NAMALWA (cell line): Measurements from ENCODE around the gene IGHMBP2.

Source experiments
- DNase-seq: peaks from one replicate; pipeline ENCODE4 v3.0.0-alpha.2; 2015; ENCODE audit warnings: low spot score

Gene IGHMBP2

GRCh38 chr11:68890490-68891231, 13.0 kb upstream of the IGHMBP2 start:
- DNase-seq: no peak

- DNase-seq: no peak
Observed at GRCh38 chr11:68891351-68891948, 12.2 kb upstream of the IGHMBP2 start.

GRCh38 chr11:68892576-68892975, 11.1 kb upstream of the IGHMBP2 start:
- no peak for DNase-seq

GRCh38 chr11:68893282-68893681, 10.4 kb upstream of the IGHMBP2 start:
- no peak for DNase-seq

GRCh38 chr11:68896171-68896959, 7.3 kb upstream of the IGHMBP2 start:
- DNase-seq: no peak

GRCh38 chr11:68897441-68897840, 6.2 kb upstream of the IGHMBP2 start:
- no peak for DNase-seq

- no peak for DNase-seq
Observed at GRCh38 chr11:68900835-68901381, 2.8 kb upstream of the IGHMBP2 start.

- DNase-seq: peak; percentile 37
Observed at GRCh38 chr11:68904248-68904847, 657 bp downstream of the IGHMBP2 start.

- no peak for DNase-seq
Observed at GRCh38 chr11:68905421-68906360, 2.0 kb downstream of the IGHMBP2 start.

GRCh38 chr11:68908273-68908672, 4.6 kb downstream of the IGHMBP2 start:
- no peak for DNase-seq

GRCh38 chr11:68910965-68911364, 7.3 kb downstream of the IGHMBP2 start:
- DNase-seq: no peak

GRCh38 chr11:68911731-68912130, 8.0 kb downstream of the IGHMBP2 start:
- no peak for DNase-seq

GRCh38 chr11:68912254-68912653, 8.6 kb downstream of the IGHMBP2 start:
- no peak for DNase-seq

- no peak for DNase-seq
Observed at GRCh38 chr11:68913188-68913587, 9.5 kb downstream of the IGHMBP2 start.

GRCh38 chr11:68914761-68915160, 11.1 kb downstream of the IGHMBP2 start:
- no peak for DNase-seq

- no peak for DNase-seq
Observed at GRCh38 chr11:68916439-68916838, 12.7 kb downstream of the IGHMBP2 start.

GRCh38 chr11:68923614-68924013, 19.9 kb downstream of the IGHMBP2 start:
- no peak for DNase-seq

- DNase-seq: no peak
Observed at GRCh38 chr11:68924073-68924925, 20.6 kb downstream of the IGHMBP2 start.

GRCh38 chr11:68925611-68926010, 21.9 kb downstream of the IGHMBP2 start:
- DNase-seq: peak; percentile 10
